ENCODE data around the gene PLP1. TPM values are rescaled to one million over a fixed set of nuclear protein-coding genes. Genes with fewer than 3 reads are reported as not detected.
"Not testable (repeated sequence)": the region's sequence is repeated elsewhere in the genome, so short reads cannot be mapped to it uniquely, and the experiment has no call there.

PLP1 gene
- total RNA-seq, 1 experiment from 2014 or later, result not detected

DNA sequence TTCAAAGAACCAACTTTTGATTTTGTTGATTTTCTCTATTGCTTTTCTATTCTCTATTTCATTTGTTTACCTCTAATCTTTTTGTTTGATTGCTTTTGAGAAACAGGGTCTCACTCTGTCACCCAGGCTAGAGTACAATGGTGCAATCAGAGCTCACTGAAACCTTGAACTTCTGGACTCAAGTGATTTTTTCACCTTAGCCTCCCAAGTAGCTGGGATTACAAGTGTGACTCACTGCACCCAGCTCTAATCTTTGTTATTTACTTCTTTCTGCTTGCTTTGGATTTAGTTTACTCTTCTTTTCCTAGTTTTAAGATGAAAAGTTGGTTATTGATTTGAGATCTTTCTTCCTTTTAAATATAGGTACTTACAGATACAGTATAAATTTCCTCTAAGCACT is 29.2 kb downstream of the PLP1 start:
- Histone ChIP-seq H3K27me3 (no peaks in the 10 kb centered on the region), H3K4me3 (no peak overlapping the region), H3K36me3 (no peaks in the 10 kb centered on the region), H3K9me3 (no peaks in the 10 kb centered on the region)
- no peak for DNase-seq

DNA sequence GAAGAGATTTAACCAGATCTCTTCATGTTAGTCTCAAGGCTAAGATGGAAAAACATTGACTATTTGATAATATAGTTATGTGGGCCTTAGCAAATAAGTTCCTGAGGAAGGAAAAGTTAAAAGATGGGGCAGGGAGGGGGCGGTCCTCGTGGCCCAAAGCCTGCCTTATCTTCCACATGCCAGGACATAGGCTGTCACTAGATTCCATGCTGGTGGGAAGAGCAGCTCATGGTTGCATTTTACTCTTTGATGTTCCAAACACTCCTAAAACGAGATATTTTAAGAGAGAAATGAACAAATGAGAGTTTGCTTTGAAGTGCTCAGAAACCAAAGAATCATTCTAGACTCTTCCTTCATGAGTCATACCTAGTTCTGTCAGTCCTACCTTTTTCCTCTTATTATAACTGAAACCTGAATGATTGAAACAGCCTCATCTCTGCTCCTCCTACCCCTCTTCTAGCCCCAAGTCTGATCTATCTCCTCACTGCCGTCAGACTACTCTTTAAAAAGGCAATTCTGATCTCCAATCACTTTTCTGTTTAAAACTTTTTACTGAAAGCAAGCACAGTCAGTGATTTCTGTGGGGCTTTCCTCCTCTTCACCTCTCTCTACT is 30.3 kb downstream of the PLP1 start:
- Histone ChIP-seq H3K4me3 (no peak overlapping the region), H3K9me3 (no peaks in the 10 kb centered on the region), H3K27me3 (no peaks in the 10 kb centered on the region), H3K36me3 (no peaks in the 10 kb centered on the region)
- DNase-seq, result no peak

DNA sequence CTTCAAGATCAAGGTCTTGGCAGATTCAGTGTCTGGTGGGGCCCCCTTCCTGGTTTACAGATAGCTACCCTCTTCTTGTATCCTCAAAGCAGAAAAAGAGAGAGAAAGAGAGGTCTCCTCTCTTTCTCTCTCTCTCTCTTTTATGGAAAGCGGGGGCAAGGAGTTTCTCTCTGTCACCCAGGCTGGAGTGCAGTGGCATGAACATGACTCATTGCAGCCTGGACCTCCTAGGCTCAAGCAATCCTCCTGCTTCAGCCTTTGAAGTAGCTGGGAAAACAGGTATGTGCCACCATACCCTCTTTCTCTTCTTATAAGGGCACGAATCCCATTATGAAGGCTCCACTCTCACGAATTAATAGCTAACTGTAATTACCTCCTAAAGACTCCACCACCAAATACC is 35.2 kb downstream of the PLP1 start:
- DNase-seq, result no peak
- Histone ChIP-seq H3K36me3 (no peaks in the 10 kb centered on the region), H3K27me3 (no peaks in the 10 kb centered on the region), H3K9me3 (no peaks in the 10 kb centered on the region), H3K4me3 (no peak overlapping the region)

DNA sequence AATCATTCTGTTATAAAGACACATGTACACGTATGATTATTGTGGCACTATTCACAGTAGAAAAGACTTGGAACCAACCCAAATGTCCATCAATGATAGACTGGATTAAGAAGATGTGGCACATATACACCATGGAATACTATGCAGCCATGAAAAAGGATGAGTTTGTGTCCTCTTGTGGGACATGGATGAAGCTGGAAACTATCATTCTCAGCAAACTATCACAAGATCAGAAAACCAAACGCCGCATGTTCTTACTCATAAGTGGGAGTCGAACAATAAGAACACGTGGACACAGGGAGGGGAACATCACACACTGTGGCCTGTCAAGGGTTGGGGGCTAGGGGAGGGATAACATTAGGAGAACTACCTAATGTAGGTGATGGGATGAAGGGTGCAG is 40.5 kb downstream of the PLP1 start:
- DNase-seq, result not testable (repeated sequence)

DNA sequence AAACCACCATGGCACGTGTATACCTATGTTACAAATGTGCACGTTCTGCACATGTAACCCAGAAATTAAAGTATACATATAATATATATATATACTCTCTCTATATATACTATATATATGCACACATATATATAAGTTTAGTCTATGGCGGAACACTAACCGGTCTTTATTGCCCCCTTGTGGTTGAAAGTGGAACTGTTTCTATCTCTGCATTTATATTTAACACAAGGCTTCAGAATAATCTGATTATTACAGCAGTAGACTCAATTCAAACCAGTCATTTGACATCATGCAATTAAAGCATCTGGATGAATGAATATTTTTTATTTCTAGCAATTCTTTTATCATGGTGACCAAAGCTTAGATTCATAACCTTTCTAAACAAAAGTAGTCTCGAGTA is 40.9 kb downstream of the PLP1 start:
- Histone ChIP-seq H3K4me3 (no peak overlapping the region), H3K9me3 (no peaks in the 10 kb centered on the region), H3K36me3 (no peaks in the 10 kb centered on the region), H3K27me3 (no peaks in the 10 kb centered on the region)
- DNase-seq, result no peak

More for the DNA sequence above, 40.5 kb downstream of the PLP1 start:
- not testable (repeated sequence) for H3K4me3 ChIP-seq, H3K36me3 ChIP-seq, H3K9me3 ChIP-seq, H3K27me3 ChIP-seq

DNA sequence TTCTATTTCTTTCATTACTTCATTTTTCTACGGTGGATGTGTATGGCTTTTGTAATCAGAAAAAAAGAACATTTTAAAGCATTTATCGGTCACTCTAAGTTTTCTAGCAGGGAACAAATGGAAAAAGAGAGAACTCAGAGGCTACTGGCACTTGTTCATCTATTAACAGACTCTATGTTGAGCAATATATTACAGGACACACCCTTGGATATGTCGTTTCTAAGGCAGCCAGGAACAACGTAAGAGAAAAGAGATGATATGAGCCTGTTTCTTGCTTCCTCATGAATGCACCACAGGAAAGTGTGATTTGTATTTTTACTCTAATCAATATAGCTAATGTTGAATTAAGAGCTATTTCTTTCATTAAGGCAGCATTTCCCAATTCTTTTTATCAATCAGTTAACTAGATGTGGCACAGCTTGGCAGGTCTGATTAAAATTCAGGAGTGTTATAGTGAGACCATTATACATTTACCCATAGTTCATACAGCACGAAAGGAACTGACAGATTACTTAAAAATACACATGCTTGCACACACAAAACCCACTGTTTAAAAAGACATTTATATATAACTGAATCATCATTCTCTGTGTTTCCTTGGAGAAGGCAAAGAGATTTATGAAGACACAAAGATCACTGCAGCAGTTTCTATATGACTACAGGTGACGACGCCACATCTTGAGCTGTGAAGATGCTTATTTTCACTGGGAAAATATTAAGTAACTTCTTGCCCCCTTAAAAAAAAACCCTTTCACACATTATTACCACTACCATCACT is 42.4 kb downstream of the PLP1 start:
- Histone ChIP-seq H3K9me3 (no peaks in the 10 kb centered on the region), H3K36me3 (no peaks in the 10 kb centered on the region), H3K27me3 (no peaks in the 10 kb centered on the region), H3K4me3 (no peak overlapping the region)
- no peak for DNase-seq

DNA sequence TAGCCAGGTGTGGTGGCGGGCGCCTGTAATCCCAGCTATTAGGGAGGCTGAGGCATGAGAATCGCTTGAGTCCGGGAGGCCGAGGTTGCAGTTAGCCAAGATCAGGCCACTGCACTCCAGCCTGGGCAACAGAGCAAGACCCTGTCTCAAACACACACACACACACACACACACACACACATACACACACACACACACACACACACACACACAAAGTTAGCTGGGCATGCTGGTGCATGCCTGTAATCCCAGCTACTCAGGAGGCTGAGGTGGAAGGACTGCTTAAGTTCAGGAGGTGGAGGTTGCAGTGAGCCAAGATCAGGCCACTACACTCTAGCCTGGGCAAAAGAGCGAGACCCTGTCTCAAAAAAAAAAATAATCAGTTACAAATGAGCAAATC is 44.2 kb downstream of the PLP1 start:
- not testable (repeated sequence) for H3K36me3 ChIP-seq, DNase-seq, H3K27me3 ChIP-seq, H3K9me3 ChIP-seq, H3K4me3 ChIP-seq

DNA sequence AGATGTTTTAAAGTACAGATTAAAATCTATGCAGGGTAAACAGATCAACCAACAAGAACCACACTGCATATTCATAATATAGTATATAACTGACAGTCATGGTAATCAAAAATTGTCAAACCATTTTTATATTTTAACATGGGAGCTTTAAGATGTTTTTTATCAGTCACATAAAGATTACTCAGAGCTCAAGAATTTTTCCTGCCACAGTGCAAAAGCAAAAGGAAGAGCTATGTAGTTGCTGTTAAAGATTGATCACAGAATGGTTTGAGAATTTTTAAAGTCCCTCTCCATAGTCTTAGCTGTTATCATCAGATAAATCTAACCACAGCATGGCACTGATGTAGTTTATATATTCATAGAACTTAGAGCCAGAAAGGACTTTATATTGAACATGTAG is 47.0 kb downstream of the PLP1 start:
- no peaks in the 10 kb centered on the region for H3K27me3 ChIP-seq
- no peaks in the 10 kb centered on the region for H3K36me3 ChIP-seq
- no peaks in the 10 kb centered on the region for H3K9me3 ChIP-seq
- H3K4me3 ChIP-seq, result no peak overlapping the region
- no peak for DNase-seq

DNA sequence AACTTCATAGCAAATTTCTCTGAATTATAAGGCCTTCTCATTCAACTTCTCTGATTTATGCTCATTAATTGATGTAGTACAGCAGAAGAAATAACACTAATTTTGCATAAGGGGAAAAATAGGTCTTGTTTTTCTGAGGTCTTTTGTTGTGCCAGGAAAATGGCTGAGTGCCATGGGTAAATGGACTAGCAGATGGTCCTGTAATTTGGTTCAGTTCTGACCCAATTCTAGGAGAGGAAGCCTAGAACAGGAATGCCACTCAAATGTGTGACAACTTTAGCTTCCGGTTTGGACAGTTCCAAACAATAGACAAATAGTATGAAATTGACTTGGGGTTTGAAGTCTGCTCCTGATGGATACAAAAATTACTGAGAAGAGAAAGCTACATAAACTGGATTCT is 49.2 kb downstream of the PLP1 start:
- Histone ChIP-seq H3K36me3 (no peaks in the 10 kb centered on the region), H3K4me3 (no peak overlapping the region), H3K9me3 (no peaks in the 10 kb centered on the region), H3K27me3 (no peaks in the 10 kb centered on the region)
- DNase-seq, result no peak

DNA sequence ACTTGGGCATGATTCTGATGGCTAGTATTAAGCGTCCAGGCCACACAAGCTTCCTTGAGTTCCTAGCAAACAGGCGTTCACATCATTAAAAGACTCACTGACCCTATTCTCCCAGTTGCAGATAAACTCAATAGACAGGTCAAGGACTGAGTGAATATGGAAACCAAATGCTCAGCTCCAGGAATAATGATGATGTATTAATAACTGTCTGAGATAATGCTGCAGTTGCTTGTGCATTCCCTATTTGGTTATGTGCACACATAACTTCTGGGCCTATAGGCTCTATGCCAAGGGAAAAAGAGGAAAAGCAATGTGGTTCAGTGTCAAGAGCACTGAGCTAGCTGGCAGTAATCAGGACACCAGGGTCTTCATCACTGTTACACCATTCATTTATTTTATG is 51.9 kb downstream of the PLP1 start:
- Histone ChIP-seq H3K9me3 (no peaks in the 10 kb centered on the region), H3K4me3 (no peak overlapping the region), H3K27me3 (no peaks in the 10 kb centered on the region), H3K36me3 (no peaks in the 10 kb centered on the region)
- no peak for DNase-seq

DNA sequence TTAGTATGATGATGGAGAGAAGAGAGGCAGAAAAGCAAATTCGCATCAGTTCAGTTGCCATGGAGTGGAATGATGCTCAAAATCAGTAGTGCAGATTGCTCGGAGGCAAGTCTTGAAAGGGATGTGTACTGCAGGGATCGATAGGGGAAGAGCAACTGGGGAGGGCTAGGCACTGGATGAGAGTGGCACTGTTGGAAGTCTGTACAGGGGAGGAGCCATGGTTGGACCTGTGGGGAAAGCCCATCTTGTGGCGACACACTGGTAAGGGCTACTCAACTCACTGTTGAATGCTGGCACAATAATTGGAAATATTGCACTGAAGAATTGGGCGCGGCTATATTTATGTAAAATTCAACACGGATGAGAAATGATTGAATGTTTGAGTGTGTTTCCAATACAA is 54.2 kb downstream of the PLP1 start:
- Histone ChIP-seq H3K9me3 (no peaks in the 10 kb centered on the region), H3K4me3 (no peak overlapping the region), H3K36me3 (no peaks in the 10 kb centered on the region), H3K27me3 (no peaks in the 10 kb centered on the region)
- DNase-seq, result no peak

DNA sequence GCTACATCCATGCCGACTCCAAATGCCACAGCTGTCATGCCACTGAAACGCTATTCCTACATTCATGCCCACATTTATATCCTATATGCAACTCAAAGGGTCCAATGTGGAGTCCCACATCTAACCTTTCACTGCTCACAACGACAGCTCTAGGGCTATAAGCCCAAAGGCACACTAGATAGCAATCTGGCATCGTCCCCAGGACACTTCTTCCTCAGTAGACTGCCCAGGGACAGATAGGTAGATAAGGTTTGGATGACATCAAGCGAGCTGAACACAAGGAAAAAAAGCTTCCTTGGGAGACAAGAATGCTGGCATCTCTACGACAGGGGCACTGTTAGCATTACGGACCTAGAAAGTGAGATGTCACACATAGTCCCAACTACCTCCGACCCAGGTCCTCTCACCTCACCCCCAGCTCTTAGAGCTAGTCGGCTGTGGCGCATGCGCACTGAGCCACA is 54.7 kb downstream of the PLP1 start:
- DNase-seq, result no peak
- no peaks in the 10 kb centered on the region for H3K27me3 ChIP-seq
- H3K9me3 ChIP-seq, result no peaks in the 10 kb centered on the region
- no peaks in the 10 kb centered on the region for H3K36me3 ChIP-seq
- H3K4me3 ChIP-seq, result peak overlapping the region; percentile 40

DNA sequence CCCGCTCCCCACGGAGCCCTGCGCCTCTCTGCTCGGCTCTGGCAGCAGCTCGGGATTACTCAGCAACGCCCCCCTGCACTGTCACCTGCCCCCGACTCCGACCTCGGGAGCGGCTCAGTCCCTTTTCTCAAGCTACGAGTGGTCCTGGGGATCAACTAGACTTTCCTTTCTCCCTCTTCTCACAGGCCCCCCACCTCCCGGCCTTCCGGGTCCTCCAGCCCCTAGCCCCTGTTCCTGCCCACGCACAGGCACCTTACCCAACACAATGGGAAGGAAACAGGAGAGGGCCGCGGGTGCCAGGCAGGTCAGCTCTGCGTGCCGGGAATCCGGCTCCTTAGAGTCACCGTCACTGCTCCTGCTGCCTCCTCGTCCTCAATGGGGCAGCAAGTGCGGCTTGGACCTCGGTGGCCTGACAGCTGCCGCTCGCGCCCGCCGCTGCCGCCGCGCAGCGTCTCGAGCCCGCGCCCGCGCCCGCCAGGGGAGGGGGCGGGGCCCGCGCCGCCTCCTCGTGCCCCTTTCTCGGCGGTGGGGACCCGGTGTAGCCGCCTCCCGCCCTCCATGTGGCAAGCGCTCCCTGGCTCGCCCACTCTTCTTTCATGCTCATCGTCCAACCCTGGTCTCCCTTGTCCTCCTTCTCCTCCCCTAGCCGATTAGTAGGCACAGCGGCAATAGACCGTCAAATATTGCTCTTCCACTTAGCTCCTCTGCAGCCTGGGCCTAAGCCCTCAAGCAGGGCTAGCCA is 55.3 kb downstream of the PLP1 start, which contains the start of gene RAB9B:
Gene RAB9B, minus strand, starts transcription at position 455 of the 742 bp plus-strand sequence. CDS start 6,473 bp downstream, outside the sequence.
- DNase-seq, result peak; percentile 41
- Histone ChIP-seq H3K27me3 (no peaks in the 10 kb centered on the region), H3K9me3 (no peaks in the 10 kb centered on the region), H3K36me3 (no peaks in the 10 kb centered on the region), H3K4me3 (peak within 1 kb of the TSS; percentile 40)

DNA sequence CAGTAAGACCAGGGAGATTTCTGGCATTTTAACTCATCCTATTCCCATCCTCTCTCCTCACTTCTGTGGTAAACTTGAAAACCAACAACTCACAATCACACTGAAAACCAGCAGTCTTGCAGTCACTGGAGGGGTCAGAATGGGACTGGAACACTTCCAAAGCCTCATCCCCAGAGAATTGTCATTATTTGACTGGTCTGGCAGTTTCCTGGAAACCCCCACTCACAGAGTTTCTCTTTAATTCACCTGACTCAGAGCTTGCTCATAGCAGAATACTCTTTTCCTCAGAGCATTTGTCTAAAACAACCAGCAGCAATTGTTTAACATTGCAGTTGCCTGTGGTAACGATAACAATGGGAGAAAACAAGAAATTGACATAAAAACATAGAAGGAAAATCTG is 62.8 kb downstream of the PLP1 start:
- Histone ChIP-seq H3K9me3 (no peaks in the 10 kb centered on the region), H3K36me3 (no peaks in the 10 kb centered on the region), H3K27me3 (no peaks in the 10 kb centered on the region), H3K4me3 (no peak overlapping the region)
- no peak for DNase-seq
